Chondrocyte (in vitro differentiated cells): ENCODE results near the gene PTGIR. TPM values are rescaled to one million over a fixed set of nuclear protein-coding genes. Genes with fewer than 3 reads are reported as not detected.
A peak's percentile ranks its signal among the peaks of the same experiment; 100 is the strongest.

Experiments used
- DNase-seq: peaks from one replicate; pipeline ENCODE4 v3.0.0; 2021; ENCODE audit warnings: mixed read lengths, low spot score
- H3K27ac Mint-ChIP-seq: one replicate; pipeline ENCODE4 v1.8.0; 2021; ENCODE audit warnings: mild to moderate bottlenecking, moderate library complexity, mixed read lengths; ENCODE audit not compliant: unreplicated experiment
- H3K27me3 Mint-ChIP-seq: 2 replicates; pipeline ENCODE4 v1.8.0; 2021; ENCODE audit warnings: low read depth, mixed read lengths
- H3K36me3 Mint-ChIP-seq: 2 replicates; pipeline ENCODE4 v1.8.0; 2021; ENCODE audit warnings: low read depth, mixed read lengths
- H3K4me1 Mint-ChIP-seq: 2 replicates; pipeline ENCODE4 v1.8.0; 2021; ENCODE audit warnings: low read depth, mild to moderate bottlenecking, mixed read lengths
- H3K4me3 Mint-ChIP-seq: one replicate; pipeline ENCODE4 v1.8.0; 2021; ENCODE audit warnings: mild to moderate bottlenecking, moderate library complexity, mixed read lengths; ENCODE audit not compliant: unreplicated experiment
- H3K9me3 Mint-ChIP-seq: 2 replicates; pipeline ENCODE4 v1.8.0; 2021; ENCODE audit warnings: low read depth, mixed read lengths
- total RNA-seq: library from RNA; stranded (reverse); gene quantifications from 3 replicates; pipeline ENCODE4 v1.2.1, GENCODE V29; 2021
- TF ChIP-seq, protein P1 (sequence below): fragments of 200-600 bp; sonication (generic); IDR thresholded peaks from 2 replicates; pipeline ENCODE4 v1.5.0; 2021; ENCODE audit warnings: antibody characterized with exemption, mild to moderate bottlenecking, moderate library complexity

PTGIR gene
- total RNA-seq, 1 donor from 2014 or later: 2.4 TPM

DNA sequence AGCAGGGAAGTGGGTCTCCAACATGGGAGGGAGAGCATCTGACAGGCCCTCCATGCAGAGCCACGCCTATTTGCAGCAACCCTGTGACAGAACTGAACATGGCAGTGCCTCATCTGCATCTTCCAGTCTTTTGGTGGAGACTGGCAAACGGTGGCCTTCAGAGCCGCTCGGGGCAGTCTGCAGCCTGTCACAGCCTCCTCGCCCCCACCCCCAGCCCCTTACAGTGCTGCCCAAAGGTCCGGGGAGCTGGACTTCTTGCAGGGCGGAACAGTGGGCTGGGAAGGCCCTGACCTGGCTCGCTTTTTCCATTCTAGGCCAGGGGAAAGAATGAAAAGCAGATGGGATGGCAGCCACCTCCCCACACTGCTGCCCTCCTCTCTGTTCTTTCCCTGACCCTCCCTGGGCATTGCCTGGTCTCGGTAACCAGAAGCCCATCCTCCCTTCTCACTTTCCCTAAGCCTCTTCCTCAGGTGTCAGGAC is 21.1 kb downstream of the PTGIR start:
- H3K4me1 Mint-ChIP-seq: peaks cover 33% of the 10 kb centered on the region
- peak overlapping the region; percentile 89 for H3K27ac Mint-ChIP-seq
- TF ChIP-seq, protein P1, sequence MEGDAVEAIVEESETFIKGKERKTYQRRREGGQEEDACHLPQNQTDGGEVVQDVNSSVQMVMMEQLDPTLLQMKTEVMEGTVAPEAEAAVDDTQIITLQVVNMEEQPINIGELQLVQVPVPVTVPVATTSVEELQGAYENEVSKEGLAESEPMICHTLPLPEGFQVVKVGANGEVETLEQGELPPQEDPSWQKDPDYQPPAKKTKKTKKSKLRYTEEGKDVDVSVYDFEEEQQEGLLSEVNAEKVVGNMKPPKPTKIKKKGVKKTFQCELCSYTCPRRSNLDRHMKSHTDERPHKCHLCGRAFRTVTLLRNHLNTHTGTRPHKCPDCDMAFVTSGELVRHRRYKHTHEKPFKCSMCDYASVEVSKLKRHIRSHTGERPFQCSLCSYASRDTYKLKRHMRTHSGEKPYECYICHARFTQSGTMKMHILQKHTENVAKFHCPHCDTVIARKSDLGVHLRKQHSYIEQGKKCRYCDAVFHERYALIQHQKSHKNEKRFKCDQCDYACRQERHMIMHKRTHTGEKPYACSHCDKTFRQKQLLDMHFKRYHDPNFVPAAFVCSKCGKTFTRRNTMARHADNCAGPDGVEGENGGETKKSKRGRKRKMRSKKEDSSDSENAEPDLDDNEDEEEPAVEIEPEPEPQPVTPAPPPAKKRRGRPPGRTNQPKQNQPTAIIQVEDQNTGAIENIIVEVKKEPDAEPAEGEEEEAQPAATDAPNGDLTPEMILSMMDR: no peak
- H3K4me3 Mint-ChIP-seq: peak overlapping the region; percentile 98
- peak; percentile 58 for DNase-seq
- no peaks in the 10 kb centered on the region for H3K27me3 Mint-ChIP-seq
- H3K36me3 Mint-ChIP-seq: peaks cover 13% of the 10 kb centered on the region
- H3K9me3 Mint-ChIP-seq: peaks cover 2% of the 10 kb centered on the region

DNA sequence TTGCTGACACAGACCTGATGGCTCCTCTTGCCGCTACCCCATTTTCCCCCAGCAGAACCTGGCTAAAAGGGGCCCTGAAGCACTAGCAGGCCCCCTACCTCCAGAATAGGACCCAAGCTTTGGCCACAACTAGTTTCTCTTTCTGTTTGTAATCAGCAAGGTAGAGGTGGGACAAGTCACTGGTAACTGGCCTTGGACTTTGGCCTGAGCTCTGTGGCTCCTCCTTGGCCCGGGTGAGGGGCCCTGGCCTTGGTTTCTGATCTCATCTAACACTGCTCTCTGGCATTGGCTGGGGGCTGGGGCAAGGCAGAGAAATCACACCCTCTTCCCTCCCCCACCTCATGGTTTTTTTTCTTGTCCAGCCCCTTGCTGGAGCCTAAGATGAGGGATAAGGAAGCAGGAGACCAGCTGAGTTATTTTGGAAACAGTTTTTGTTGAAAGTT is 21.7 kb downstream of the PTGIR start:
- peak; percentile 61 for DNase-seq
- no peaks in the 10 kb centered on the region for H3K27me3 Mint-ChIP-seq

DNA sequence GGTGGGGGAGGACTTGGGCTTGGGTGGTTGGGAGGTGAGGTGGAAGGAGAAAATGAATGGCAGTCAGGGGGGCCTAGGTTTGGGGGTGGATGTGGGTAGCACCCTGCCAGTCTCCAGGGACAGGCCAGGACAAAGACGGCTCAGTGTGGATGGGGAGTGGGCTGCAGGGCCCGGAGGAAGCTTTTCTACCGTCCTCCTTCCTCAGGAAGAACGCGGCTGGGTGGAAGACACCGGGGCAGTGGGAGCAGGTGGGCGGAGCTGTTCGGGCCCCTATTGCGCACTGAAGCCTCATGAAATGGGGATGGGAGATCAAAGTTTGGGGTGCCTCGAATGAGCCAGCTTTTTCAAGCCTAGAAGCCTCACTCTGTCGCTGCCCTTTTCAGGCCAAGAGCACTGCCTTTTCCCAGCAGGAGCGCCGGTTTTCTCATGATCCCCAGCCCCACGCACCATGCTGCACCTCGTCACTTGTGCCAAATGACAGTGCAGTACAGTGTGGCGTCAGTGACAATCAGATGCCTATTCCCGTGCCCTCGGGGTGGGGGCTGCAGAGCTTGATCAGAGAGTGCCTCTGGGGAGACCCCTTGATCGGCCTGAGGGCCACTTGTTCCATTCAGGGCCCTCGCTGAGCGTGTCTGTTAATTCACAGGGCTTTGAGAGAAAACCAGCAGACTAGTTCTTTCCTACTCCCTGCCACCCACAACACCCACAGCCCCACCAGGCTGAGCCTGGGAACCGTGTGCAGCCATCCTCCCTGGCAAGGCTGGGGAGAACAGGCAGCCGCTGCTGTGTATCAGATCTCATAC is 22.3 kb downstream of the PTGIR start:
- DNase-seq: peak; percentile 72
- H3K27me3 Mint-ChIP-seq: no peaks in the 10 kb centered on the region
- H3K36me3 Mint-ChIP-seq: peaks cover 5% of the 10 kb centered on the region
- H3K4me3 Mint-ChIP-seq: peak overlapping the region; percentile 98
- H3K4me1 Mint-ChIP-seq: peaks cover 33% of the 10 kb centered on the region
- peaks cover 13% of the 10 kb centered on the region for H3K9me3 Mint-ChIP-seq
- TF ChIP-seq, protein P1: no peak
- peak overlapping the region; percentile 89 for H3K27ac Mint-ChIP-seq

More for the DNA sequence above, 21.7 kb downstream of the PTGIR start:
- H3K27ac Mint-ChIP-seq: peak overlapping the region; percentile 89
- H3K4me3 Mint-ChIP-seq: peak overlapping the region; percentile 98
- TF ChIP-seq, protein P1: no peak
- H3K9me3 Mint-ChIP-seq: peaks cover 8% of the 10 kb centered on the region
- peaks cover 33% of the 10 kb centered on the region for H3K4me1 Mint-ChIP-seq
- peaks cover 12% of the 10 kb centered on the region for H3K36me3 Mint-ChIP-seq

DNA sequence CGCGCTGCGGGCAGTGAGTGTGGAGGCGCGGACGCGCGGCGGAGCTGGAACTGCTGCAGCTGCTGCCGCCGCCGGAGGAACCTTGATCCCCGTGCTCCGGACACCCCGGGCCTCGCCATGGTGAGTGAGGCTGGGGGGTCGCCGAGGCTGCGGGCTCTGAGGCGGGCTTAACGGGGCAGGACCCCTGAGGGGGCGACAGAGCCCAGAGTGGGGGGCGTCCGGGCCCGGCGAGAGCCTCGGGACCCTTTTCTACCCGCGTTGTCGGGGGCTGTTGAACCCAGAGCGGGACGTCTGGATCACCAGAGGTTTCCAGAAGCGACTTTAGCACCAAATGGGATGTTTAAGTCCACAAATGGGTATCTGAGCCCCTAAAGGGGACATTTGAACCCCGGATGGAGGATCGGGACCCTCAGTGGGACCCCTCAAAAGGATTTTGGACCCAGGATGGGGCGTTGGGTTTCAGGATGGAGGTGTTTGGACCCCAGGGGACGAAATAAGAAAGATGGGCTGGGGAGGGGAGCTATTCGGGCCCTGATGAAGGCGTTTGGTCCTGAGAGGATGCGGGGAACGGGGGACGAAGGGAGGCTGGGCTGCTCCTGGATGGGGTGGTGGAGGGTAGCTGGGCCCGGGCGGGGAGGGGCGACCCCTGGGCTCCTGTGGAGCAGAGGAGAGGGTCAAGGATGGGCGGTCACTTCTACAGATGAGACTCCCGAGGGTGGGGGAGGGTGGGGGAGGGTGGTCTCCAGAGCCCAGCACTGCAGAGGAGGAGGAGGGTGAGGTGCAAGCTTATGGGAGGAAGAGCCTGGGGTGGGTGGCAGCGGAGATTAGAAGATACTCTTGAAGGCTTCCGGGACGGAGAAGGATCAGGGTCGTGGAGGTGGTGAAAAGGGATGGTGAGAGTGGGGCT is 23.3 kb downstream of the PTGIR start, which contains the start of gene CALM3:
CALM3 (plus strand) TSS at position 13 of the 907 bp plus-strand sequence; CDS start at position 118, 105 bp downstream.
- peak within 1 kb of the TSS; percentile 98 for H3K4me3 Mint-ChIP-seq
- H3K27me3 Mint-ChIP-seq: no peaks in the 10 kb centered on the region
- H3K36me3 Mint-ChIP-seq: peaks cover 4% of the 10 kb centered on the region
- TF ChIP-seq, protein P1: no peak
- peaks cover 13% of the 10 kb centered on the region for H3K9me3 Mint-ChIP-seq
- H3K4me1 Mint-ChIP-seq: peaks cover 33% of the 10 kb centered on the region
- DNase-seq: peak; percentile 59
- peak within 1 kb of the TSS; percentile 100 for H3K27ac Mint-ChIP-seq
